ENCODE results near the gene MAD2L1.

DNA sequence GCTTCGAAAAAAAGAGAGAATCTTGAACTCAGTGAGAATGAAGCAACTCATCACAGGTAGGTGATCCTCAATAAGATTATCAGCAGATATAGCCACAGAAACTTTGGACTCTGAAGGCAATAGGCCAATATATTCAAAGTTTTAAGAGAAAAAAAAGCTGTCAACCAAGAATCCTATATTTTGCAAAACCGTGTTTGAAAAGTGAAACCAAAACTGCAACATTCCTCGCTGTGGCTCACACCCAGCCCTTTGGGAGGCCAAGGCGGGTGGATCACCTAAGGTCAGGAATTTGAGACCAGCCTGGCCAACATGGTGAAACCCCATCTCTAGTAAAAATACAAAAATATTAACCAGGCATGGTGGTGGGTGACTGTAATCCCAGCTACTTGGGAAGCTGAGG lies 22.8 kb downstream of the MAD2L1 start:
- TF ChIP-seq POLR2A (IDR thresholded peaks at IDR 0.05), result no peak
- TF ChIP-seq, protein P1, sequence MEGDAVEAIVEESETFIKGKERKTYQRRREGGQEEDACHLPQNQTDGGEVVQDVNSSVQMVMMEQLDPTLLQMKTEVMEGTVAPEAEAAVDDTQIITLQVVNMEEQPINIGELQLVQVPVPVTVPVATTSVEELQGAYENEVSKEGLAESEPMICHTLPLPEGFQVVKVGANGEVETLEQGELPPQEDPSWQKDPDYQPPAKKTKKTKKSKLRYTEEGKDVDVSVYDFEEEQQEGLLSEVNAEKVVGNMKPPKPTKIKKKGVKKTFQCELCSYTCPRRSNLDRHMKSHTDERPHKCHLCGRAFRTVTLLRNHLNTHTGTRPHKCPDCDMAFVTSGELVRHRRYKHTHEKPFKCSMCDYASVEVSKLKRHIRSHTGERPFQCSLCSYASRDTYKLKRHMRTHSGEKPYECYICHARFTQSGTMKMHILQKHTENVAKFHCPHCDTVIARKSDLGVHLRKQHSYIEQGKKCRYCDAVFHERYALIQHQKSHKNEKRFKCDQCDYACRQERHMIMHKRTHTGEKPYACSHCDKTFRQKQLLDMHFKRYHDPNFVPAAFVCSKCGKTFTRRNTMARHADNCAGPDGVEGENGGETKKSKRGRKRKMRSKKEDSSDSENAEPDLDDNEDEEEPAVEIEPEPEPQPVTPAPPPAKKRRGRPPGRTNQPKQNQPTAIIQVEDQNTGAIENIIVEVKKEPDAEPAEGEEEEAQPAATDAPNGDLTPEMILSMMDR (IDR thresholded peaks at IDR 0.05), result no peak
- TF ChIP-seq POLR2AphosphoS5 (IDR thresholded peaks at IDR 0.05), result no peak

All from gastroesophageal sphincter (tissue), 3 donors.